CD4-positive, alpha-beta T cell treated with Interleukin-15 for 1 hour (primary cell): Measurements from ENCODE around the gene LAMB3.

ENCODE experiments used
- DNase-seq: peaks from one replicate; pipeline ENCODE4 v3.0.0-alpha.2; 2020

Gene LAMB3

GRCh38 chr1:209661071-209661470, 8.8 kb upstream of the LAMB3 start:
- DNase-seq, result no peak

GRCh38 chr1:209659909-209660308, 7.7 kb upstream of the LAMB3 start:
- peak; percentile 53 for DNase-seq

- DNase-seq, result no peak
Measured at GRCh38 chr1:209657918-209658317, 5.7 kb upstream of the LAMB3 start.

GRCh38 chr1:209657140-209657879, 5.1 kb upstream of the LAMB3 start:
- peak; percentile 87 for DNase-seq

- DNase-seq, result no peak
Measured at GRCh38 chr1:209655411-209656231, 3.4 kb upstream of the LAMB3 start.

GRCh38 chr1:209653915-209654351, 1.7 kb upstream of the LAMB3 start:
- no peak for DNase-seq

- no peak for DNase-seq
Measured at GRCh38 chr1:209652873-209653401, 712 bp upstream of the LAMB3 start.

- peak; percentile 81 for DNase-seq
Measured at GRCh38 chr1:209651138-209651587, 1.1 kb downstream of the LAMB3 start.

- DNase-seq, result no peak
Measured at GRCh38 chr1:209650454-209650853, 1.8 kb downstream of the LAMB3 start.

- peak; percentile 52 for DNase-seq
Measured at GRCh38 chr1:209648931-209649776, 3.1 kb downstream of the LAMB3 start.

- no peak for DNase-seq
Measured at GRCh38 chr1:209648346-209648745, 3.9 kb downstream of the LAMB3 start.

- DNase-seq, result no peak
Measured at GRCh38 chr1:209647156-209647555, 5.1 kb downstream of the LAMB3 start.

- no peak for DNase-seq
Measured at GRCh38 chr1:209646558-209646957, 5.7 kb downstream of the LAMB3 start.

GRCh38 chr1:209645574-209646452, 6.4 kb downstream of the LAMB3 start:
- DNase-seq, result no peak

- no peak for DNase-seq
Measured at GRCh38 chr1:209643285-209644020, 8.8 kb downstream of the LAMB3 start.

- no peak for DNase-seq
Measured at GRCh38 chr1:209642816-209643215, 9.4 kb downstream of the LAMB3 start.

GRCh38 chr1:209641832-209642172, 10.4 kb downstream of the LAMB3 start:
- DNase-seq, result no peak

GRCh38 chr1:209635850-209636249, 16.4 kb downstream of the LAMB3 start:
- DNase-seq, result no peak

GRCh38 chr1:209634005-209634737, 18.1 kb downstream of the LAMB3 start:
- no peak for DNase-seq

- no peak for DNase-seq
Measured at GRCh38 chr1:209633335-209633997, 18.8 kb downstream of the LAMB3 start.
